HL-60 (cell line): ENCODE results near the gene PROK2.

ENCODE experiments used
- GABPA ChIP-seq: IDR thresholded peaks from 2 replicates; pipeline ENCODE4 v1.6.1; 2012; ENCODE audit warnings: low read depth
- POLR2AphosphoS5 ChIP-seq: IDR thresholded peaks from 2 replicates; pipeline ENCODE4 v1.6.1; 2012; ENCODE audit warnings: low read depth
- SPI1 ChIP-seq: IDR thresholded peaks from 2 replicates; pipeline ENCODE4 v1.6.1; 2012; ENCODE audit warnings: low read depth, mild to moderate bottlenecking, borderline replicate concordance
- TF ChIP-seq, protein P1 (sequence below): IDR thresholded peaks from one replicate; pipeline ENCODE4 v1.5.1; 2011; ENCODE audit warnings: low read length, control low read depth, inconsistent platforms; ENCODE audit not compliant: insufficient read depth
- TF ChIP-seq, protein P2 (sequence below): IDR thresholded peaks from 2 replicates; pipeline ENCODE4 v1.6.1; 2012; ENCODE audit warnings: low read depth; ENCODE audit not compliant: insufficient replicate concordance

DNA sequence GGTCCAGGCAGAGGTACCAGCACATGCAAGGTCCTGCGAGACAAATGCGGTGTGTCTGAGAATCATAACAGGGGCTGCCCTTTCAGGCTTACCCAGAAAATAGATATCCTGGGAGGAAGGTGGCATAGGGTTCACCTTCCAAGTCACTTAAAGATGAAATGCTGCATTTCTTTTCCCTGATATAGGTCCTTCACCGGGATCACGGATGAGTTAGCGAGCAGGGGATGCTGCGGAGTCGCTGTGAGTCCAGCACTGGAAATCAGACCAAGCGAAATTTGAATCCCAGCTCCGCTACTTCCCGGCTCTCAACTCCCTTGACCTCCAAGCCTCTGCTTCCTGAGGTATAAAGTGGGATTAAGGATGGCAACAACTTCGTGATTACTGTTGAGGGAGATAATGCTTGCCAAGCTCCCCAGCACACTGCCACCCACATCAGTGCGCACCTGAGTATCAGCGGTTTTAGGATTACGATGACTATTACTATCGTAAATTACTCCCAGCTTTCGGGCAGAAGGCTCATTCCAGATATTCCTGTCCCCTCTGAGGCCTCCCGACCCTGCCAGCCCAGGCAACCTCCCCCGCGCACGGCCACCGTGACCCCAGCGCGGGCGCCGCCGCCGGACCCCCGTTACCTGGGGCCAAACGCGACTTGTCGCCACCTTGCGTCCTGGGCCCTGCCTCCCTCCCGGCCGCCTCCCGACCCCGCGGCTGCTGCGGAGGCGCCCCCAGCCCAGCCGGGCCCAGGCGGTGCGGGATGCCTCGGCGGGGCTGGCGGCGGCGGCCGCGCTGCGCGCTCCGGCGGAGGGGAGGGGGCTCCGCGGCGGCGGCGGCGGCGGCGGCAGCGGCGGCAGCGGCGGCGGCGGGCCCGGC lies 31.9 kb downstream of the PROK2 start:
- TF ChIP-seq SPI1 = no peak
- TF ChIP-seq, protein P1, sequence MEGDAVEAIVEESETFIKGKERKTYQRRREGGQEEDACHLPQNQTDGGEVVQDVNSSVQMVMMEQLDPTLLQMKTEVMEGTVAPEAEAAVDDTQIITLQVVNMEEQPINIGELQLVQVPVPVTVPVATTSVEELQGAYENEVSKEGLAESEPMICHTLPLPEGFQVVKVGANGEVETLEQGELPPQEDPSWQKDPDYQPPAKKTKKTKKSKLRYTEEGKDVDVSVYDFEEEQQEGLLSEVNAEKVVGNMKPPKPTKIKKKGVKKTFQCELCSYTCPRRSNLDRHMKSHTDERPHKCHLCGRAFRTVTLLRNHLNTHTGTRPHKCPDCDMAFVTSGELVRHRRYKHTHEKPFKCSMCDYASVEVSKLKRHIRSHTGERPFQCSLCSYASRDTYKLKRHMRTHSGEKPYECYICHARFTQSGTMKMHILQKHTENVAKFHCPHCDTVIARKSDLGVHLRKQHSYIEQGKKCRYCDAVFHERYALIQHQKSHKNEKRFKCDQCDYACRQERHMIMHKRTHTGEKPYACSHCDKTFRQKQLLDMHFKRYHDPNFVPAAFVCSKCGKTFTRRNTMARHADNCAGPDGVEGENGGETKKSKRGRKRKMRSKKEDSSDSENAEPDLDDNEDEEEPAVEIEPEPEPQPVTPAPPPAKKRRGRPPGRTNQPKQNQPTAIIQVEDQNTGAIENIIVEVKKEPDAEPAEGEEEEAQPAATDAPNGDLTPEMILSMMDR = no peak
- no peak for TF ChIP-seq POLR2AphosphoS5
- TF ChIP-seq, protein P2, sequence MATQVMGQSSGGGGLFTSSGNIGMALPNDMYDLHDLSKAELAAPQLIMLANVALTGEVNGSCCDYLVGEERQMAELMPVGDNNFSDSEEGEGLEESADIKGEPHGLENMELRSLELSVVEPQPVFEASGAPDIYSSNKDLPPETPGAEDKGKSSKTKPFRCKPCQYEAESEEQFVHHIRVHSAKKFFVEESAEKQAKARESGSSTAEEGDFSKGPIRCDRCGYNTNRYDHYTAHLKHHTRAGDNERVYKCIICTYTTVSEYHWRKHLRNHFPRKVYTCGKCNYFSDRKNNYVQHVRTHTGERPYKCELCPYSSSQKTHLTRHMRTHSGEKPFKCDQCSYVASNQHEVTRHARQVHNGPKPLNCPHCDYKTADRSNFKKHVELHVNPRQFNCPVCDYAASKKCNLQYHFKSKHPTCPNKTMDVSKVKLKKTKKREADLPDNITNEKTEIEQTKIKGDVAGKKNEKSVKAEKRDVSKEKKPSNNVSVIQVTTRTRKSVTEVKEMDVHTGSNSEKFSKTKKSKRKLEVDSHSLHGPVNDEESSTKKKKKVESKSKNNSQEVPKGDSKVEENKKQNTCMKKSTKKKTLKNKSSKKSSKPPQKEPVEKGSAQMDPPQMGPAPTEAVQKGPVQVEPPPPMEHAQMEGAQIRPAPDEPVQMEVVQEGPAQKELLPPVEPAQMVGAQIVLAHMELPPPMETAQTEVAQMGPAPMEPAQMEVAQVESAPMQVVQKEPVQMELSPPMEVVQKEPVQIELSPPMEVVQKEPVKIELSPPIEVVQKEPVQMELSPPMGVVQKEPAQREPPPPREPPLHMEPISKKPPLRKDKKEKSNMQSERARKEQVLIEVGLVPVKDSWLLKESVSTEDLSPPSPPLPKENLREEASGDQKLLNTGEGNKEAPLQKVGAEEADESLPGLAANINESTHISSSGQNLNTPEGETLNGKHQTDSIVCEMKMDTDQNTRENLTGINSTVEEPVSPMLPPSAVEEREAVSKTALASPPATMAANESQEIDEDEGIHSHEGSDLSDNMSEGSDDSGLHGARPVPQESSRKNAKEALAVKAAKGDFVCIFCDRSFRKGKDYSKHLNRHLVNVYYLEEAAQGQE = no peak
- TF ChIP-seq GABPA = no peak
